Mammary epithelial cell (primary cell): ENCODE measurements around the gene THOC5.

ENCODE experiments used
- CTCF ChIP-seq, 2 donors: IDR thresholded peaks in 1 of 2; conservative IDR thresholded peaks in 1 of 2; 2 replicates each; pipeline ENCODE4 v1.5.1; 2011 to 2012; ENCODE audit warnings: inconsistent platforms in 2 of 2, low read length in 2 of 2, mild to moderate bottlenecking in 2 of 2, control low read depth in 1 of 2, low read depth in 1 of 2; ENCODE audit not compliant: insufficient read depth in 1 of 2; ENCODE audit errors: extremely low read depth in 1 of 2
- EZH2 ChIP-seq: IDR thresholded peaks from 2 replicates; pipeline ENCODE4 v1.6.1; 2012; ENCODE audit warnings: low read length, inconsistent platforms, borderline replicate concordance

GRCh38 chr22:29475550-29475949 lies 78.0 kb downstream of the THOC5 start:
- TF ChIP-seq EZH2 (no peak), CTCF (conservative IDR thresholded peaks at IDR 0.05 in 1 of 2, IDR thresholded peaks at IDR 0.05 in 1 of 2; ENCODE audit: extremely low read depth in 1 of 2, insufficient read depth in 1 of 2, low read depth in 1 of 2, low read length in 2 of 2) (no peak)
